ENCODE results near the gene COL9A2.

Gene COL9A2

GRCh38 chr1:40257688-40258444 is 59.2 kb downstream of the COL9A2 start, which contains the start of gene ZMPSTE24:
TSS of gene ZMPSTE24 (plus strand) at chr1:40258236. CDS start at chr1:40258272, 36 bp downstream.
- DNase-seq (ENCODE audit: low read depth), result peak; percentile 97

GRCh38 chr1:40257313-40257687 is 59.8 kb downstream of the COL9A2 start:
- DNase-seq (ENCODE audit: low read depth), result no peak

- no peak for DNase-seq (ENCODE audit: low read depth)
These were observed 60.5 kb downstream of the COL9A2 start for GRCh38 chr1:40256401-40257084.

- no peak for DNase-seq (ENCODE audit: low read depth)
These were observed 61.9 kb downstream of the COL9A2 start for GRCh38 chr1:40255231-40255630.

GRCh38 chr1:40252601-40253000 is 64.5 kb downstream of the COL9A2 start:
- no peak for DNase-seq (ENCODE audit: low read depth)

- DNase-seq (ENCODE audit: low read depth), result no peak
These were observed 65.6 kb downstream of the COL9A2 start for GRCh38 chr1:40251456-40251855.

All from CMK (cell line).